DLD1 (cell line): ENCODE data around the gene BGLAP.

ENCODE experiments used
- in situ Hi-C: cut with HindIII; loops from 2 replicates; pipeline ENCODE4 v1.10.0; 2017; ENCODE audit warnings: low sequenced_read_pairs

The BGLAP gene

DNA sequence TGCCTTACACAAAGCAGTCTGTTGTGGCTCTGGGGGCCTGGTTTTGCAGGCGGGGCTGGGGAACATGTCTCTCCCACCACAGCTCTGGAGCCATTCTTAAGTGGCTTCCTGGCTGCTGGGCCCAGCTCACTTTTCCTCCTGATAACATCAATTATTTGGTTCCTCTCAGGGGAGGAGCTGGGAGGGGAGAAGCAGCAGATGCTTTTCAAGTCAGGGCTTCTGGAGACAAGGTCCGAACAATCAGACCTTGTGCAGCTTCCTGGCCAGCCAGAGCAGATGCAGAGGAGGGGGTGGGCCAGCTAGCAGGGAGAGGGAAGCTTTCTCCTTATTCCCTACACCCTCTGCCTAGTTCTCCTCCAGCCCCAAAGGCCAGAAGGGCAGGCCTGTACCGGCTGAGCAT lies 9.5 kb downstream of the BGLAP start:
- in situ Hi-C loops = no loop called here

DNA sequence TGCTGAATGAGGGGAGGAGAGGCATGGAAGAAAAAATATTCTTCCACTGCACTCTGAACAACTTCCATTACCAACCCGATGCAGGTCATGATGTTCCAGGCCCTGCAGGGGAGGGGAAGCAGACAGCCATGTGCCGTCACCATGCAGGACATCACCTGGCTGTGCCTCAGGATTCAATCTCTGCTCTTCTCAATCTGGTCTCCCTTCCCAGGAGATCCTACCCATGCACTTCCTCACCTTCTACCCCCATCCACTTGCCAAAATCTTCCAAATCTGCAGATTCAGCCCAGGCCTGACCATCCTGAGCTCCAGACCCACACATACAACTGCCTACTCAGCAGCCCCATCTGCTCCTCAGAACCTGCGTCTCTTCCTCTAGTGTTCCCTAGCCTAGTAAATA lies 11.7 kb downstream of the BGLAP start:
- in situ Hi-C loops = no loop called here

DNA sequence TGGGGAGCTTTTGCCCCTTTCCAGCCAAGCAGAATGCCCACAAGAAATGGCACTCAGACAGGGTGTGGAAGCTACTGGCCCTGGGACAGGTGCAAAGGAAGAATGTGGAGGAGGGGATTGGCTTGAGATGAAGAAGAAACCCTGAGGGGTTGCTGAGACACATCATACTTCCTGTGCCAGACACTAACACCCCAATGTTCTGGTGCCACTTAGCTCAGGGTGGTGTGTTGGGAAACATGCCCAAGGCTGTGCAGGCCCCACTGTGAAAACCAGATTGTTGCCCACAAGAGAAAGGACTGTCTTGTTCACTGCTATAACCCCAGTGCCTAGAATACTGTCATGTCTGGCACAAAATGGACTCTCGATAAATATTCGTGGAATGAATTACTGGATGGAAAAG lies 15.7 kb downstream of the BGLAP start:
- in situ Hi-C loops = no loop called here

GRCh38 chr1:156258859-156259258 lies 16.9 kb downstream of the BGLAP start:
- in situ Hi-C loops = no loop called here

DNA sequence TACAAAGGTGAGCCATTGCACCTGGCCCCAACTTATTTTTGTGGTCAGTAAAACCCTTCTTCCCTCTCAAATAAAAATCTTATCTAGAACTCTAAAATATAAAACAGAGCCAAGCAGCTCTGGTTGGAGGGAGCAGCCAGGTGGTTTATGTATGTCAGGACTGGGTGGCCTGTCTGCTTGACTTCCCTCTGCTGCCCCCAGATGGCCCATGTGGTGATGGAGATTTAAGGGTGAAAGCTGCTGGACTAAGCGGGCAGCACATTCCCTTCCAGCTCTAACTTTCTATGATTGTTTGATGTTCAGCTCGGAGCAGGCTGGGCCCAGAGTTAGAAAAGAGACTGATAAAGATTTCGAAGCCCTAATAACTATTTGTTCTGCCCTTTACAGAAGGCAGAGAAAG lies 17.8 kb downstream of the BGLAP start:
- in situ Hi-C loops = no loop called here

DNA sequence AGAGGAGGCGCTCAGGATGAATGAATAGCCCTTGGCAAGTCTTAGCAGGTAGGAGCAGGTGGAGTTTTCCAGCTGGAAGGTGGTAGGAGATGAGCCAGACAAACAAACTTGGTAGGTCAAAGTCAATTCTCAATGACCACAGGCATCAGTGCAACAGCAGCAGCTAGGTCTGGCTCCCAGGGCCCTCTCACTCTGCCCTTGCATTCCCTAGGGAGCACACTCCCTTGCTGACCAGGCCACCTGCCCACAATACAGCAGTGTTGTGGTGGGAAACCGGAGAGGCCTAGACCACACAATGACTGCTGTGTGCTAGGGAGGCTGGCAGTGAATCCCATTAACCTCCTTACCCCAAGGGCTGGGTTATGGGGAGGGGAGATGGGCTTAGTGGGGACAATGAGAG lies 18.9 kb downstream of the BGLAP start:
- in situ Hi-C loops = no loop called here

DNA sequence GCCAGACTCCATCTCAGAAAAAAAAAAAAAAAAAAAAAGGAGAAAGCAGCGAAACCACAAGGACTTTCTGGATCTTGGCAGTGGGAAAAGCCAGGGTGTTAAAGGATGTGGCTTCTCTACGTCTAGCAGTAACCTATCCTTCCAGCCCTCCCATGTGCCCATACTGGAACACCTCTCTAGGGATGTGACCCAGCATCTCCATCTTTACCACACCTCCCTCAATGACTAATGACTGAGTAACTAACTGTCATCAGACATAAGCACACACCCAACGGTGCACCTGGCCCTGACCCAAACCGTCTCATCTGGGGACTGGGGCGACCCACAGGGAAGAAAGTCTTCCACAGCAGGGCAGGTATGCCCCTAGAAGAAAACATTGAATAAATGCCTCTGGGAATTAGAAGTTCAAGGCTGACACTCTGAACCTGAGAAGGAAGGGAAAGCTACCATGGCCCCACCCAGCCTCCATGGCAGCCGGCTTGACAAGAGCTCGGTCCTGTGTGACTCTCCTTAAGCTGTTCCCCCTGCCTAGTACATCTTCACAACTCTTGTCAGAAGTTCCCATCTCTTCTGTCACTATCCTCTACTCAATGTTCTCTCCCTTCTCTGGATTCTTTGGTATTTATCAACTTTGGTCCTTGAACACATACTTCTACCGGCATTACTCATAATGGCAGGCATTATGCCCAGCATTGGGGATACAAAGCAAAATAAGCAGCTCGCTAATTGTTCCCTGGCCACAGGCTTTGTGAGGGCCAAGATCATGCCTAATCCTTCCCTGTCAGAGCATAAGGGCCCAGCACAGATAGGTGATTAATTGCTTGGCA lies 20.7 kb downstream of the BGLAP start:
- in situ Hi-C loops = no loop called here

DNA sequence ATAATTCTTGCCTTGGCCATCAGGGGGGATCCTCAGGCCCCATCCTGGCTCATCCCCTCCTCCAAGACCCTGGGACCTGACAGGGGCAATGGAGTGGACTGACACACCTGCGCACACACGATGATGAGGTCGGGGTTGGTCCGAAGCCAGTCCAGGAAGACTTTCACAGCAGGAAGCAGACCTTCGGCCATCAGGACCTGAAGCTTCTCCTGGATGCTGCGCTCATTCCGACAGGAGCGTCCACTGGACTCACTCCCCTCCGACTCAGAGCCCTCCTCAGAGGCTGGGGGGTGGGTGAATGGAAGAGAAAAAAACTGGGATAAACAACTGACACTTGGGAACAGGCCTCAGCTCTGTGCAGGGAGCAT lies 21.3 kb downstream of the BGLAP start:
- in situ Hi-C loops = no loop called here

- in situ Hi-C loops = no loop called here
These were observed 24.1 kb downstream of the BGLAP start for GRCh38 chr1:156266051-156266450.

- in situ Hi-C loops = no loop called here
These were observed 26.4 kb downstream of the BGLAP start for GRCh38 chr1:156268336-156268735.

DNA sequence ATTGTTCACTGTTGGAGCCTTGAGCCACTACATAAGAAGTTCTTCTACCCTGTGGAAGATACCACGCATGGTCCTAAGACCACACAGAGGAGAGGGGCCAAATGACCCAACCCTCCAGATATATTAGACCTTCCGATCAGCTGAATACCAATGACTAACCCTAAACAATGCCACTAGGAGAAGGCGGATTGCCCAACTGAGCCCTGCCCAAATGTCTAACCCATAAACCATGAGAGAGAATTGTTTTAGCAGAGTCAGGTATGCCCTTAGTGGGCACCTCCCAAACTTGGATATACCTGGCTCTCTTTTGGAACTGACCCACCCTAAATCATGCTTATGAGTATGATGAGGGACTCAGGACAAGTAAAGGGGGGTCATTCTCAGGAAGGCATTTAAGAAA lies 28.3 kb downstream of the BGLAP start:
- in situ Hi-C loops = no loop called here

DNA sequence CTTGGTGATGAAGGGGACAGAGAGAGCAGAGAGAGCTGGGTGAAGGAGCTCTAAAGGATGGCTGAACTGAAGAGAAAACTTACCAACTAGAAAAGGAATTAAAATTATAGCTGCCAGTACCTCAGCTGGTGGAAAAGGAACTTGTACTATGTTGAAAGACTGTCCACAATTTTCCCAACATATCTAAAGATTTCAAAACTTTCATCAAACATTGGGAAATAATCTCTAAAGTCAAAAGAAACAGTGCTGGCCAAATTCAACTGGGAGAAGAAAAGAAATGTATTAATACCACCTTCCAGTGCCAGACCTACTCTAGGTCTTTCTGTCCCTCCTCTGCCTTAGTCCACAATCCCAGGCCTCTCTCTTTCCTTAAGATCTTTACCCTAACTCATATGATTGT lies 34.5 kb downstream of the BGLAP start:
- in situ Hi-C loops = no loop called here

DNA sequence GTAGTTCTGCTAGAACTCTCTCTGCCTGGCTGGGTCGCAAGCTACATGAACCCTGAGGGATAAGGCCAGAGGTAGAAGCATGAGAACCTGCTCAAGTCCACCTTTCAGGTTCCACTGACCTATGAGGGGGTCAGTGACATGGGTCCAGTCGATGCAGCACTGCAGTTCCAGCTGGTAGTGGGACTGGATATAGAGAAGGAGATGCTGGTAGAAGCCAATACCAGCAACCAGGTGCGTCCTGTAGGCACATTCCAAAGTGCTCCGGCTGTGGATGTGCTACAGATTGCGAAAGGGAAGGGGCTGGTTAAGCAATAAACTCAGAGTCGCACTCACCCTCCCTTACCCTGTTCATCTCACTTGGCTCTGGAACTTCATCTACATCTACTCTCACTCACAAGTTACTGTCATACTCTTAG lies 35.0 kb downstream of the BGLAP start:
- in situ Hi-C loops = no loop called here

DNA sequence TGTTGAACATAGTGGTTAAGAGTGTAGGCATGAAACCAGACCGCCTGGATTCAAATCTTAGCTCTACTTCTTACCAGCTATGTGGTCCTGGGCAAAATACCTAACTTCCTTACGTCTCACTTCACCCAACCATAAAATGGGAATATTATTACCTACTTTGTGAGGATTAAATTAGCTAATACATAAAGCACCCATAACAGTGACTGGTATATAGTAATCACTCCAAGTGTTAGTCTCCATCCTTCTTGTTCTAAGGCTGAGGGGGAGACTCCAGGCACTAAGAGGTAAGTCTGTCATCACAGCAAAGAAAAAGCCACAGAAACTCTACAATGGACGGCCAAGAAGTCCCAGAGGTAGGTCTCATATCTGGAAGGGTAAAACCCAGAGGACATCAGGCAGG lies 37.9 kb downstream of the BGLAP start:
- in situ Hi-C loops = no loop called here

DNA sequence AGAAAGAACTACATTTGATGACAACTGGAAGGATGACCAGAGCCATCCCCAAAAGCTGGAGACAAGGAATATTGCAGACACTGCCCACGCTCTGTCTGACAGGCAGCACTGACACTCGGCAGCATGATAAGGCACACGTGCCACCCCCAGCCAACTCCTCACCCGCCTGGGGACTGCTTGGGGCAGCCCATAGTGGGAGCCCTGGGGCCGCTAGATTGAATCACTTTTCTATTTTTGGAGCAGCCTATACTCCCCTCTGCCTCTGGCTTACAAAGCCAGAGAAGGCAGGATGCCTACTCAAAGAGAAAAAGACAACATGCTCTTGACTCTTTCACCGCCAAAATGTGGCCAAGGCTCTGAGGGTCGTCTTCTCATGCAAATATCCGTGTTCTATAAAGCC lies 39.3 kb downstream of the BGLAP start:
- in situ Hi-C loops = no loop called here

GRCh38 chr1:156281693-156282478 lies 39.9 kb downstream of the BGLAP start:
- in situ Hi-C loops = no loop called here

GRCh38 chr1:156282479-156283222 lies 40.7 kb downstream of the BGLAP start, which contains the start of gene SMG5:
TSS of gene SMG5 (minus strand) at chr1:156282825. CDS start at chr1:156282680, 145 bp downstream.
- in situ Hi-C loops = no loop called here

GRCh38 chr1:156283521-156283920 lies 41.5 kb downstream of the BGLAP start:
- in situ Hi-C loops = no loop called here

DNA sequence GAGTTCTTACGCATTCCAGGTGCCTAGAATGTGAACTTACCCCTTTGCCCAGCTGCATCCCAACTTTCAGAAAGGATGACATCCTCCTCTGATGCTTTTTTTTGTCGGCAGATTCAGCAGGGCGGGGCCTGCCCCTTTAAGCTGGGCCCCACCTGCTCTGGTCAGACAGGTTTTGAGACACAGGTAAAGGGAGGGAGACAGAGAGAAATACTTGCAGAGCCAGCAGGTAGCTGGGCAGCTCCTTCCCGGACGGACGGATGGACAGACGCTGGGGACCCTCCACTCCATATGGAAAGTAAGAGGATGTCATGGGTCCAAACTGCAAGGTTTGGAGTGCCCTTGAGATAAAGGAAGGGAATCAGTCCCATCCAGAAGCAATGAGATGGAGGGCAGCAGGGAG lies 42.1 kb downstream of the BGLAP start, which contains the start of gene TMEM79:
Gene TMEM79, plus strand, starts transcription at position 214 of the 400 bp plus-strand sequence. CDS start 902 bp downstream, outside the sequence.
- in situ Hi-C loops = no loop called here

DNA sequence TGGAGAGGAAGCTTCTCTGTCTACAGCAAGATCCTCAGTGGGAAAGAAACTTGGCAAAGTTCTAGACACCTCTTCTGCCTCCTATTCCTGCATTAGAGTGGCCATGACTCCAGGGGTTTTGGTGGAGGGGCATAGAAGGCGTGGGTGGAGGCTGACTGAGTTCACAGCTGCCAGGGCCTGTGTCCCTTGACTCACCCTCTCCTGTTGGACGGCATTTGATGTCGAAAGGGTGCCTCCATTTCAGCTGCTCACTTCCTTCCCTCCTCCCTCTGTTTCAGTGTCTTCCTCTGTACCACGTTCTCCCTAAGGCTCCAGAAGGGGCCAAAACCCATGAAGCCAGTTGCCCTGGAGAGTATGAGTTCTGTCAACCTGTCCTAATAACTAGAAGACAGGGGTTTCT lies 42.8 kb downstream of the BGLAP start:
- in situ Hi-C loops = no loop called here

- in situ Hi-C loops = no loop called here
These were observed 43.5 kb downstream of the BGLAP start for GRCh38 chr1:156285437-156285836.
